ENCODE data around the gene CENPT.
"Not testable (repeated sequence)": the region's sequence is repeated elsewhere in the genome, so short reads cannot be mapped to it uniquely, and the experiment has no call there.

Gene CENPT

DNA sequence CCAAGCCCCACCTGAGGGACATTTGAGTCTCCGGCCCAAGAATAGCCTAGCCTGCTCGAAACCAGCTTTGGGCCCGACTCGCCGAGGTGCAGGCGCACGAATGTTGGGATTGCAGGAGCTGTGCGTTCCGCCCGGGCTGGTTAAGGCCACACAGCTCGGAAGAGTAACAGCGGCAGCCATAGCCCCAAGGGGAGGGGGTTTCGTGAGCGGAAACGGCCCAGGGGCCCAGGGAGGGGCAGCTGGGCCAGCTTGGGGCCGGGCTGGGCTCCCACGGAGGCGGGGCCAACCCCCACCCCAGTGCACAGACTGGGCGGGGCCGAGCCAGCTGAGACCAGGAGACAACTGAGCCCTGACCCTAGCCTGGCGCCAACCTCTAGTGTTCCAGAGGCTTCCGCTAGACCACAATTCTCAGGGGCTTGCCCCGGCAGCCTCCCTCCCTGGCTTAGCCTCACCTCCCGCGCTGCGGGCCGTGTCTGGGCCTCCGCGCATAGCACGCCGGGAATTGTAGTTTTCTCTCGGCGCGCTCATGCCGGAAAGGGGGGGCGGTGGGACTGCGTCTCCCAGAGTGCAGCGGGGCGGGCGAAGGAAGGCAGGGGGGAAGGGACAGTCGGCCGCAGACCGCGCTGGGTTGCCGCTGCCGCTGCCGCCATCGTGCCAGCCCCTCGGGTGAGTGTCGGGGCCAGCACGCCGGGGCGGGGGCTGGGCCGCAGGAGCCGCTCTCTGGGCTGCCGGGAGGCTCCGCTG is 1.0 kb downstream of the CENPT start, which contains the start of gene NUTF2:
TSS of gene NUTF2 (plus strand) at position 614 of the 744 bp plus-strand sequence. CDS start 18,198 bp downstream, outside the sequence.
- in situ Hi-C loops (cut with HindIII; ENCODE audit: low sequenced_read_pairs), result no loop called here

DNA sequence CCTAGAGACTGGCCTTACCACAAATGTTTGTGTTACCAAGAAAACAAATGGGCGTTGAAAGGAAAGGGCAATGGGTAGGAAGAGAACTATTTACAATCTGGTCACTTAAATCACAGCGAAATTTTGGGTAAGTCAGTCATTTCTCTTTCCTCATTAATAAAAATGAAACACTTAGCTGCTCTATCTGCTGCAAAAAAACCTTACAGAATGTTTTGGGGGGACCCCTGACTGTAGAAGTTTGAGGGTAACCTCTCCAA is 1.5 kb downstream of the CENPT start:
- in situ Hi-C loops (cut with HindIII; ENCODE audit: low sequenced_read_pairs), result no loop called here

DNA sequence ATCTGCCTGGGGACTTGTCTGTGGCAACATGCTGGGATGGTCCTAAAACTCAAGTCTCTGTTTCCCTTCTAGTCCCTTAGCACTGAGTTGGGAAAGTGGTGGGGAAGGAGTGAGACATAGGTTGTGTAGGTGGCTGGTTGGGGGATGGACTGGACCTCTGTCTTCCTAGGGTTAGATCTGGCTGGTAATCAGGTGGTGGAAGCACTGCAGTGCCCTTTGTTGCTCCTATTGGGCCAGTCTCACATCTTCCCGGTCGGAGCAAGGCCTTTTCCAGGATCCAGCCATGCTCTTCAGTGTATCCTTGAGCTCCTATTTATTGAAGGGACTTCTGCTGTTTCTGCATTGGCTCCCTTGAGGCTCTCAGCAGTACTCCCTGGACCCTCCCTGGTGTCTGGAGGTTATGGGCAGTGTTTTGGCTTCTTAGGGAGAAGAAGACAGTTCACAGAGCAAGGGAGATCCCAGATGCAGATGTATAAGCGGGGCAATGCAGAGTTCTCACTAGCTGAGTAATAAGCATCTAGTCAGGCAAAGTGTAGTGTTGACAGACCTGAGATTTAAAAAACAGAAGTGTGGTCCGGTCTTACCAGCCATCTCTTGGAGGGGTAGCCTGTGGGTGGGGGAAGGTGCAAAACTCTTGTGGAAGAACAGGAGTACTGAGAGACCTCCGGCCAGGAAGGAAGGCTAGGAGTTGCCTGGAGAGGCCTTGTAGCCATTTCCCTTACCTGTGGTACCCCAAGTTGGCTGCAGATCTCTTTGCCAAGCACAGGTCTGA is 2.0 kb downstream of the CENPT start:
- in situ Hi-C loops (cut with HindIII; ENCODE audit: low sequenced_read_pairs), result no loop called here

DNA sequence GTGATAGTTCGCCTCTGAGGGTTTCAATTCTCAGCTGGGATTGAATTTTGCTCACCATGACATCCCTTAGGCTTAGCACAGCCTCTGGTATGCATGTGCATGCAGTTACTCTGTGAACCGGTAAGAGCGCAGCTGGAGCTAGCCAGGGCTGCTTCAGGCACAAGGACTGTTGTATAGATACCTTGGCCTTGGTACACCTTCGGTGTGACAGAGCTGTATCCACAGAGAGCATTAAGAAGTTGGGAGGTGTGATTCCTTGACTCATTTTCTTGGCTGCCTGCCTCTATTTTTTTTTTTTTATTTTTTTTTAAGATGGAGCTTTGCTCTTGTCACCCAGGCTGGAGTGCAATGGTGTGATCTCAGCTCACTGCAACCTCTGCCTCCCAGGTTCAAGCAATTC is 3.0 kb downstream of the CENPT start:
- in situ Hi-C loops (cut with HindIII; ENCODE audit: low sequenced_read_pairs), result no loop called here

DNA sequence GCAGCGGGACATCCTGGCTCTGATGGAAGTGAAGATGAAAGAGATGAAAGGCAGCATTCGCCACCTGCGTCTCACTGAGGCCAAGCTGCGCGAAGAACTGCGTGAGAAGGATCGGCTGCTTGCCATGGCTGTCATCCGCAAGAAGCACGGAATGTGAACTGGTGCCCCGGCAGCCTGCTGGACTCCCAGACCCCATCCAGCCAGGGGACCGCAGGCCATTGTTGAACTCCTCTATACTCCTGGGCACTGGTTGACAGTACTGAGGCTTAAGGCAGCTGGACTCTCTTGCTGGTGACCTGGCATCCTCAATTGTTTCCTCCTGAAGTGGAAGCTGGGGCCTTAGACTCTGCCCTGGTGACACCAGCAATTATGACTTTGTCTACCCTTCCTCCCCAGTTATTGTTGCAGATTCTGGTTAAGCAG is 4.1 kb downstream of the CENPT start:
- in situ Hi-C loops (cut with HindIII; ENCODE audit: low sequenced_read_pairs), result no loop called here

DNA sequence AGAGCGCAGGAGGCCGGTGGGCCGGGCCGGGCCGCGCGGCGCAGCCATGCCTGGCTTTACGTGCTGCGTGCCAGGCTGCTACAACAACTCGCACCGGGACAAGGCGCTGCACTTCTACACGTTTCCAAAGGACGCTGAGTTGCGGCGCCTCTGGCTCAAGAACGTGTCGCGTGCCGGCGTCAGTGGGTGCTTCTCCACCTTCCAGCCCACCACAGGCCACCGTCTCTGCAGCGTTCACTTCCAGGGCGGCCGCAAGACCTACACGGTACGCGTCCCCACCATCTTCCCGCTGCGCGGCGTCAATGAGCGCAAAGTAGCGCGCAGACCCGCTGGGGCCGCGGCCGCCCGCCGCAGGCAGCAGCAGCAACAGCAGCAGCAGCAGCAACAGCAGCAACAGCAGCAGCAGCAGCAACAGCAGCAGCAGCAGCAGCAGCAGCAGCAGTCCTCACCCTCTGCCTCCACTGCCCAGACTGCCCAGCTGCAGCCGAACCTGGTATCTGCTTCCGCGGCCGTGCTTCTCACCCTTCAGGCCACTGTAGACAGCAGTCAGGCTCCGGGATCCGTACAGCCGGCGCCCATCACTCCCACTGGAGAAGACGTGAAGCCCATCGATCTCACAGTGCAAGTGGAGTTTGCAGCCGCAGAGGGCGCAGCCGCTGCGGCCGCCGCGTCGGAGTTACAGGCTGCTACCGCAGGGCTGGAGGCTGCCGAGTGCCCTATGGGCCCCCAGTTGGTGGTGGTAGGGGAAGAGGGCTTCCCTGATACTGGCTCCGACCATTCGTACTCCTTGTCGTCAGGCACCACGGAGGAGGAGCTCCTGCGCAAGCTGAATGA is 4.8 kb downstream of the CENPT start:
- in situ Hi-C loops (cut with HindIII; ENCODE audit: low sequenced_read_pairs), result no loop called here

DNA sequence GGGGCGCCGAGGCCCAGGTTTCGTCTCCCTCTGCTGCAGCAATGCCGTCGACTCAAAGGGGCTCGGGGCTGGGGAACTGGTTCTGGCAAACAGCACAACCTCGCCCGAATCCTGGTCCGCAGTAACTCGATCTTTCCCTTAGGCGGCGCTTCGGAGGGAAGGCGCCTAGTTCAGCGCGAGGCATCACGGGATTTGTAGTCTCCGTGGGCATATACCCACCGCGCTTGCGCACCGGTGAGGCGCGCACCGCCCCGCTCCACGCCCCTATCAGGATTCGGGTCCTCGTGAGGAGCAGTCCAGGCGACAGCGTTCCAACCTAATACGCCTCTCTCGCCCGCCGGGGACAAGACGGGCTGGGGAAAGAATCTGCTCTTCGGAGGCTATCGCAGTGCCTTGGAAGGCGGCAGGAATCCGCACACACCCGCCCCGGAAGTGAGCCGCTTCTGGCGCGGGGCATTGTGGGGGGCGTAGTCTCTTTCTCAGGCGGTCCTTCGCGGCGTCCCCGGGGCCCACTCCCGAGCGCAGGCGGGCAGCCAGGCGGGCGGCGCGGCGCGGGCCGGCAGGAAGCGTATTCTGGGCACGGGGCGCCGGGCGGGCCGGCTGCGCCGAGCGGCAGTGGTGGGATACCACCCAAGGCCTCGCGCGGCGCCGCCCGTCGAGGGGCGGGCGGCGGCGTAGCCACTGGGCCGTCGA is 5.5 kb downstream of the CENPT start, which contains the start of gene THAP11:
TSS of gene THAP11 (plus strand) at position 505 of the 693 bp plus-strand sequence. CDS start 235 bp downstream, outside the sequence.
- in situ Hi-C loops (cut with HindIII; ENCODE audit: low sequenced_read_pairs), result no loop called here

DNA sequence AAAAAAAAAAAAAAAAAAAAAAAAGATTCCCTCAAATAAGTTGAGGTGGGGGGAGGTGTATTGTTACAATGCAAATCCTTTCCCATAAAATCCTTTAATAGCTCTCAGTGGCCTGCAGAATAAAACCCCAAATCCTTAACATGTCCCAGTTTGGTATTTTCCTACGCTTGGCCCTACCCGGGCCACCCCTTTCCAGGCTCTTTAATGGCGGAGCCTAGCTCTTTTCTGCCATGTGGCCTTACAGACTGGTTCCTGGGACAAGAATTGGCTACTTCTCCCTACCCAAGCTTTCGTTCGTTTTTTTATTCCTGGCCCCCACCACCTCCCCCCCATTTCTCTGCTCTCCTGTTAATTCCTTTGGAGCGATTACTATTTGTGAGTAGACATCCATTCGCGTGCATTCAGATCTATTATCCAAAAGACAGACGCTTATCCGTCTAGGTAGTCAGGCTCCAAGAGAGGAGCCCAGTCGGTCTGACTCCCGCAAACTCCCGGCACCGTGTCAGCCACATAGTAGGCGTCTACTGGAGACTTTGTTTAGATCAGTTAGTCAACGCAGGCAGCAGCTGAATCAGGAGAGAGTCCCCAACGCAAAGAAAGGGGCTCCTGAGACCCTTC is 6.2 kb downstream of the CENPT start:
- in situ Hi-C loops (cut with HindIII; ENCODE audit: low sequenced_read_pairs), result no loop called here

DNA sequence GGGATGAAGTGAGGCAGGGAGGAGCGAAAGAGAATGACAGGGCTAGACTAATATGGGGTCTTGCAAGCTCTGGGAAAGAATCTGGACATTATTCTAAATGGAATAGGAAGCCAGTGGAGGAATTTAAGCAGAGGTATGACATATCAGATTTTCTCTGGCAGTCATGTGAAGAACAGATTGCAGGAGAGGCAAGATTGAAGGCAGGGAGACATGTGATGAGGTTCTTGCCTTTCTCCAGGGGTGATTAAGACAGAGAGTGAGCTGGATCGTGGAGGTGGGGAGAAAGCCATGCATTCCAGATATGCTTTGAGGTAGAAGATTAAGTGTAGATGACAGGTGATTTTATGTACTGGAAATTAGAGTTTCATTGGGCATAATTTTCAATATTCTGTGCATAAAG is 9.7 kb downstream of the CENPT start:
- in situ Hi-C loops (cut with HindIII; ENCODE audit: low sequenced_read_pairs), result no loop called here

DNA sequence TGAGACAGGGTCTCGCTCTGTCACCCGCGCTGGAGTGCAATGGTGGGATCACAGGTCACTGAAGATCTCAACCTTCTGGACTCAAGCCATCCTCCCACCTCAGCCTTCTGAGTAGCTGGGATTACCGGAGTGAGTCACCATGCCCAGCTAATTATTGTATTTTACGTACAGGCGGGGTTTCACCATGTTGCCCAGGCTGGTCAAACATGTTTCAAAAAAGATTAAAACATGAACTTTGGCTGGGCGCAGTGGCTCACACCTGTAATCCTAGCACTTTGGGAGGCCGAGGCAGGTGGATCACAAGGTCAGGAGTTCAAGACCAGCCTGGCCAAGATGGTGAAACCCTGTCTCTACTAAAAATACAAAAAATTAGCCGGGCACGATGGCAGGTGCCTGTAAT is 10.3 kb downstream of the CENPT start:
- in situ Hi-C loops (cut with HindIII; ENCODE audit: low sequenced_read_pairs), result not testable (repeated sequence)

DNA sequence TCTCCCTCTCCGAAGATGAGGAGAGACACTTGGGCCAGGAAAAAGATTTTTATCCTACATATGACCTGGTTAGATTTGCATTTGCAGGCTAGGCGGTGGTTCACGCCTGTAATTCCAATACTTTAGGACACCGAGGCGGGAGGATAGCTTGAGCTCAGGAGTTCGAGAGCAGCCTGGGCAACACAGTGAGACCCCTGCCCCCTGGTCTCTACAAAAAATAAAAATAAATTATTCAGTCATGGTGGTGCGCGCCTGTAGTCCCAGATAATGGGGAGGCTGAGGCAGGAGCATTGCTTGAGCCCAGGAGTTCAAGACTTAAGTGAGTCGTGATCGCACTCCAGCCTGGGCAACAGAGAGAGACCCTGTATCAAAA is 13.3 kb downstream of the CENPT start:
- in situ Hi-C loops (cut with HindIII; ENCODE audit: low sequenced_read_pairs), result no loop called here

DNA sequence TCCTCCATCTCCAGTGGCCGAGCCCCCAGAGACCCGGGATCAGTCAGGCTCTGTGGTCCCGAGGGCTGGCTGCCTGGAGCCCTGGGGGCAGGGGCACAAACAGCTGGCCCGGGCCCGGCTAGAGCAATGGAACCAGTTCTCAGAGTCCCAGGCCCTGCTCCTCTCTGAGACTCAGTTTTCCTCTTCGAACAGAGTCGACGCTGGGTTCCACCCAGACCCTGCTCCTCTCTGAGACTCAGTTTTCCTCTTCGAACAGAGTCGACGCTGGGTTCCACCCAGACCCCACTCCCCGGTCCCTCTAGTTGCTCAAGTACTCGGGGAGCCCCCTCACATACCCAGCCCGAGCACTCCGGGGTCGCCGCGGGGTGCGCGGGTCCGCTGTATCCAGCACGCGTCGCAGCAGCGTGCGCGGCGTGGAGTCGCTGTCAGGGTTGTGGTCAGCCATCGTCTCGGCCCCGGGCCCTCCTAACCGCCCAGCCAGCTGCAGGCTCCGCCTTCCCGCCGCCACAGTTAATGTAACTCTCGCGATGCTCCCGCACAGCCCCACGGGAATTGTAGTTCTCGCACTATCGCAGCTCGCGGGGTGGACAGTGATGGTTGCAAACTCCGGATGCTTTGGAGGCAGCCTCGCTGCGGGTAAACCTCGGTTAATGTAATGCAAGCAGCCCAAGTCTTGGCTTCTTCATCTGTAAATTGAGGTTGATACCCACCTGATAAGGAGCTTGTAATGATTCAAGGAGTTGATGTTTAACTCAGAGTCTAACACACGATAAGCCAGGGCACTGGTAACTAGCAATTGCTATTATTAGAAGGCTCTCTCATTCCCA is 13.9 kb downstream of the CENPT start:
- in situ Hi-C loops (cut with HindIII; ENCODE audit: low sequenced_read_pairs), result no loop called here

DNA sequence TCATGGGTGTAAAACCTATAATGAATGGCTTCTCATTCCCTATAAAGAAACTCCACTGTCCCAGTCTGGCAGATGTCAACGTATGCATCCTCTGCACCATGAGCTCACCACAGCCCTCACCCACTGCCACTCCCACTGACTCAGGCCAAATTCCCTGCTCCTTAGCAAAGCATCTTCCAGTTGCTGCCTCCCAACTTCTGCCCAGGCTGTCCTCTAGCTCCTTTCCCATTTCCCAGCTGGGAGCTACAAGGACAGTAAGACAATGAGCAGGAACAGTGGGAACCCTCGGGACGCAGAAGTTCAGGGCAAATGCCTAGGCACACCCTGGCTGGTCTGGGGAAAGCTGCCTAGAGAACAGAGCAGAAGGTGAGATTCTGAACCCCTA is 14.5 kb downstream of the CENPT start:
- in situ Hi-C loops (cut with HindIII; ENCODE audit: low sequenced_read_pairs), result no loop called here

DNA sequence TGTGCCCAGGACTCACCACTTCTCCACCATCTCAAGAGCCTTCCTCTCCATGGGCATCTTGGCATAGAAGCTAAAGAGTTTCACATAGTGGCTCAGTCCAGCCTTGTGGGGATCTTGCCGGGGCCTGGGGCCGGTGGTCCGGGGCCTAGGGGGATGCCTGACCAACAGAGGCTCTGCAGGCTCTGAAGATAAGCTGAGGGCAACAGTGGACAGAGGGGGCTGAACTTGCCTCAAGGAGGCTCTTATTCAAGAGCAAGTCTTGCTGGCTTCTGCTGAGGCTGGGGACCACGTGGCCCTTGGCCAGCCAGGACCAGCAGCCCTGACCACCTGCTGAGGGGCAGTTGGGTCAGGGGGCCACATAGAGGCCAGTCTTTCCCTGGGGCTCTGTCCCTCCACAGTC is 18.8 kb downstream of the CENPT start:
- in situ Hi-C loops (cut with HindIII; ENCODE audit: low sequenced_read_pairs), result no loop called here

DNA sequence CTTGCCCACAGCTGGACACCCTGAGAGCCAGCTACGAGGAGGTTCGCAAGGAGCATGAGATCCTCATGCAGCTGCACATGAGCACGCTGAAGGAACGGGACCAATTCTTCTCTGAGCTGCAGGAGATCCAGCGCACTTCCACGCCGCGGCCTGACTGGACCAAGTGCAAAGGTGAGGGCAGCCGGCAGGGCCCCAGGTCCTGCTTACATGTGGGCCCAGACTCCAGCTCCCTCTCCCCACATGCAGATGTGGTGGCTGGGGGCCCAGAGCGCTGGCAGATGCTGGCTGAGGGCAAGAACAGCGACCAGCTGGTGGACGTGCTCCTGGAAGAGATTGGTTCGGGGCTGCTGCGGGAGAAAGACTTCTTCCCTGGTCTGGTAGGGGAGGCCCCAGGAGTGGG is 21.6 kb downstream of the CENPT start:
- in situ Hi-C loops (cut with HindIII; ENCODE audit: low sequenced_read_pairs), result no loop called here

DNA sequence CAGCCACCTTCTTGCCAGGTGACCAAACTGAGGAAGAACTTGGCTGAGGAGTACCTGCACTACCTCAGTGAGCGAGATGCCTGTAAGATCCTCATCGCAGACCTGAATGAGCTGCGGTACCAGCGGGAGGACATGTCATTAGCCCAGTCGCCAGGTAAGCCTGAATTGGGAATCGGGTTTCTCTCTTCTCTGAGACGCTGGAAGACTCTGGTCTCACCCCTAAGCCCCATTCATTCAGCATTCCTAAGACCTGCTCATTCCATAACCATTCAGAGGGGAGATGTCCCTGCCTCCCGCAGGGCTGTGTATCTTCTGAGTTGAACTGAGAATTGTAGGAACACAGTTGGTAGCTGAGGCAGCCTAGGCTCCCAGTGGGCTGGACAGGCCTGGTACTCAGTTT is 22.4 kb downstream of the CENPT start:
- in situ Hi-C loops (cut with HindIII; ENCODE audit: low sequenced_read_pairs), result no loop called here

DNA sequence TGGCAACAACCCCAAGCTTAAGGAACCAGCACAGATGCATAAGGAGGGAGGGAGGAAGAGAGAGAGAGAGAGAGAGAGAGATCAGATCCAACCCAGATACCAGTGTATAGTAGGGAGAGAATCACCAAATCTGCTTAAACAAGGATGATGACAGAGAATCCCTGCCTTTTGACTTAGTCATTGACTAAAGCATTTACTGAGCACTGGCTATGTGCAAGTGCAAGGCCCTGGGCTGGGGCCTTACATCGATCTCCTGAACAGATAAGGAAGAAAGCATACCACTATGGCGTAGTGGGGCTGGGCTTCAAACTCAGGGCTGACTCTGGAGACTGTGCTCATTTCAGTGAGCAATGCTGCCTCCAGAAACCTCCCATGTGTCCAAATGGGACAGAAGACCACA is 25.0 kb downstream of the CENPT start:
- in situ Hi-C loops (cut with HindIII; ENCODE audit: low sequenced_read_pairs), result loop anchor here (5.0 kb wide), 1 partner anchor 105 kb away; the partner anchor contains the start of gene GFOD2

DNA sequence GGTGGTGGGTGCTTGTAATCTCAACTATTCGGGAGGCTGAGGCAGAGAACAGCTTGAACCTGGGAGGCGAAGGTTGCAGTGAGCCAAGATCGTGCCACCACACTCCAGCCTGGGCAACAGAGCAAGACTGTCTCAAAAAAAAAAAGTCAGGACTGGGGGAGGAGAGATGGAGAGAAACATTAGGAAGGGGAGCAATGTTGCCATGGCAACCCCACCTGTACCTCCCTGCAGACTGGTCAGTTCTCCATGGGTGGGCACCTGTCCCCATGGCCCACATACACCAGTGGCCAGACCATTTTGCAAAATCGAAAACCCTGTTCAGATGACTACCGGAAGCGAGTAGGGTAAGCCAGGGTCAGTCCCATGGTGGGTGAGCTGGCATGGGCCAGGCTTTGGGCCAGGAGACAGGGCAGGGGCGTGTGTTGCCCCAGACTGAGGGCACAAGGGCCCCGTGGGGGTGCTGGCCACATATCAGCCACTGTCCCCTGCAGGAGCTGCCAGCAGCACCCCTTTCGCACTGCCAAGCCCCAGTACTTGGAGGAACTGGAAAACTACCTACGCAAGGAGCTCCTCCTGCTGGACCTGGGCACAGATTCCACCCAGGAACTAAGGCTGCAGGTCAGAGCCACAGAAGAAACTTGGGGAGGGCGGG is 26.8 kb downstream of the CENPT start:
- in situ Hi-C loops (cut with HindIII; ENCODE audit: low sequenced_read_pairs), result loop anchor here (5.0 kb wide), 1 partner anchor 103 kb away; the partner anchor contains the start of gene GFOD2

DNA sequence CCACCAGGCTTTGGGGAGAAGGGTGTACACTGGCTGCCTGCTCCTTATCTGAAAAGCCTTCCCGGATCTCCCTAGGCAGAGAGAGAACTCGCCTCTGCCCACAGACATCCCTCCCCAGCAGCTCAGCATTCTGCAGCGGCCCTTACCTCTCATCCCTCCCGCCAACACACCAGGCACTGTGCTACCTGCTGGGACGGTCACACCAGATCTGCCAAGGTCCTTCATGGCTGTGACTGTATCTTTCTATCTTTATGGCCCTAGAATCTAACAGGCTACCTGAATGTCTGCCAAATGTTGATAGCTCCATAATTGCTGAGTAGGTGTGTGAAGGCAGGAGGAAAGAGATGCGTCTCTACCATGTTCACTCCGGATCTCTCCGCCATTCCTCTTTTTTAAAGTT is 32.9 kb downstream of the CENPT start:
- in situ Hi-C loops (cut with HindIII; ENCODE audit: low sequenced_read_pairs), result no loop called here

Data from DLD1 (cell line).